ENCODE data around the gene IL24.
A peak's percentile ranks its signal among the peaks of the same experiment; 100 is the strongest.

IL24 gene

GRCh38 chr1:206945779-206946178, 48.5 kb downstream of the IL24 start:
- DNase-seq (ENCODE audit: low read depth) = no peak

GRCh38 chr1:206946261-206946660, 49.0 kb downstream of the IL24 start, which contains the start of gene PIGR:
Gene PIGR, minus strand, starts transcription at chr1:206946466. Its CDS starts 5,935 bp downstream, at chr1:206940531.
- no peak for DNase-seq (ENCODE audit: low read depth)

More at GRCh38 chr1:206945779-206946178, 48.5 kb downstream of the IL24 start:
- no peak overlapping the region for H3K4me3 ChIP-seq (ENCODE audit: low read depth, low read length)

GRCh38 chr1:206947255-206947654, 50.0 kb downstream of the IL24 start:
- no peak for DNase-seq (ENCODE audit: low read depth)
- H3K4me3 ChIP-seq (ENCODE audit: low read depth, low read length) = no peak overlapping the region

More at GRCh38 chr1:206946261-206946660, 49.0 kb downstream of the IL24 start, which contains the start of gene PIGR:
- H3K4me3 ChIP-seq (ENCODE audit: low read depth, low read length) = no peak within 1 kb of the TSS

GRCh38 chr1:206949208-206949607, 52.0 kb downstream of the IL24 start:
- no peak for DNase-seq (ENCODE audit: low read depth)
- H3K4me3 ChIP-seq (ENCODE audit: low read depth, low read length) = no peak overlapping the region

GRCh38 chr1:206949641-206950040, 52.4 kb downstream of the IL24 start:
- no peak overlapping the region for H3K4me3 ChIP-seq (ENCODE audit: low read depth, low read length)
- DNase-seq (ENCODE audit: low read depth) = no peak

- no peak overlapping the region for H3K4me3 ChIP-seq (ENCODE audit: low read depth, low read length)
- DNase-seq (ENCODE audit: low read depth) = no peak
These were observed 54.3 kb downstream of the IL24 start for GRCh38 chr1:206951318-206952100.

GRCh38 chr1:206952171-206952570, 54.9 kb downstream of the IL24 start:
- H3K4me3 ChIP-seq (ENCODE audit: low read depth, low read length) = no peak overlapping the region
- peak; percentile 6 for DNase-seq (ENCODE audit: low read depth)

- DNase-seq (ENCODE audit: low read depth) = no peak
- no peak overlapping the region for H3K4me3 ChIP-seq (ENCODE audit: low read depth, low read length)
These were observed 55.9 kb downstream of the IL24 start for GRCh38 chr1:206953126-206953525.

GRCh38 chr1:206953626-206954025, 56.4 kb downstream of the IL24 start:
- H3K4me3 ChIP-seq (ENCODE audit: low read depth, low read length) = no peak overlapping the region
- no peak for DNase-seq (ENCODE audit: low read depth)

Data from skeletal muscle cell (primary cell).